Measurements from ENCODE around the gene NT5C. TPM values are rescaled to one million over a fixed set of nuclear protein-coding genes. Genes with fewer than 3 reads are reported as not detected.
"Not testable (repeated sequence)": the region's sequence is repeated elsewhere in the genome, so short reads cannot be mapped to it uniquely, and the experiment has no call there.

Gene NT5C
- total RNA-seq, 3 donors from 2014 or later, result 79.6 to 106 (median 91.4) TPM

DNA sequence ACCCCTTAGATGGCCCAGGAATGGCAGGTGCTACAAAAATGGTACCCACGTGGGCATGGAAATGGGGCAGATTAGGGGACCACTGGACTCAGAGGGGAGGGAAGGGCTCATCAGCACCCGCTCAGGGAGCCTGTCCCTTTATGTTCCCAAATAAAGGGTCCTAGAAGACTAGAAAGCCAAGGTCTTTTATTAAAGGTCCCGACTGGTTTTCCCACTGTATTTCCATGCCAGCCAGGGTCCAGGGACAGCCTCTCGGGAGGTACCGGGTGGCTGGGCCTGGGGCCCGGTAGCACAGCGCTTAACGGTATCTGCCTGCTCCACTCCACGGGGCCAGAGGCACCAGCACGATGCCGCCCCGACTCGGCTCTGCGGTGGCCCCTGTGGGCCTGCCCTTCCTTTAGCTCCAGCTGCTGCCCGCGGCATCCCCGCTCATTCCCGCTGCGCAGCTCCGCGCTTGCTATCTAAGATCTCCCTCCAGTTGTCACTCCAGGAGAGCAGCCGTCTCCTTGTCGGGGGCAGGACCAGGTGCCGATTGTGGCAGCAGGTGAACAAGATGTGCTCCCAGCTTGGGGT lies 1.4 kb downstream of the NT5C start:
- Histone ChIP-seq H3K27ac (peak overlapping the region; percentile 84 to 85), H3K9me3 (no peaks in the 10 kb centered on the region), H3K27me3 (no peaks in the 10 kb centered on the region), H3K36me3 (no peaks in the 10 kb centered on the region), H3K4me3 (peak overlapping the region in 2 of 3 donors; percentile 81 to 88), H3K4me1 (no peaks in the 10 kb centered on the region)
- intact Hi-C loops (cut with DNase I; ENCODE audit: low total_unique reads), result no loop called here
- no peak for DNase-seq (ENCODE audit: low spot score in 2 of 2)
- TF ChIP-seq POLR2A (IDR thresholded peaks at IDR 0.05), result no peak
- no peak for TF ChIP-seq POLR2AphosphoS5 (IDR thresholded peaks at IDR 0.05)

GRCh38 chr17:75129576-75129975 lies 2.0 kb downstream of the NT5C start:
- H3K9me3 ChIP-seq, result no peaks in the 10 kb centered on the region
- H3K27me3 ChIP-seq, result no peaks in the 10 kb centered on the region
- H3K4me1 ChIP-seq, result no peaks in the 10 kb centered on the region
- TF ChIP-seq POLR2AphosphoS5 (IDR thresholded peaks at IDR 0.05) (no peak), POLR2A (IDR thresholded peaks at IDR 0.05) (no peak)
- TF ChIP-seq, protein P1, sequence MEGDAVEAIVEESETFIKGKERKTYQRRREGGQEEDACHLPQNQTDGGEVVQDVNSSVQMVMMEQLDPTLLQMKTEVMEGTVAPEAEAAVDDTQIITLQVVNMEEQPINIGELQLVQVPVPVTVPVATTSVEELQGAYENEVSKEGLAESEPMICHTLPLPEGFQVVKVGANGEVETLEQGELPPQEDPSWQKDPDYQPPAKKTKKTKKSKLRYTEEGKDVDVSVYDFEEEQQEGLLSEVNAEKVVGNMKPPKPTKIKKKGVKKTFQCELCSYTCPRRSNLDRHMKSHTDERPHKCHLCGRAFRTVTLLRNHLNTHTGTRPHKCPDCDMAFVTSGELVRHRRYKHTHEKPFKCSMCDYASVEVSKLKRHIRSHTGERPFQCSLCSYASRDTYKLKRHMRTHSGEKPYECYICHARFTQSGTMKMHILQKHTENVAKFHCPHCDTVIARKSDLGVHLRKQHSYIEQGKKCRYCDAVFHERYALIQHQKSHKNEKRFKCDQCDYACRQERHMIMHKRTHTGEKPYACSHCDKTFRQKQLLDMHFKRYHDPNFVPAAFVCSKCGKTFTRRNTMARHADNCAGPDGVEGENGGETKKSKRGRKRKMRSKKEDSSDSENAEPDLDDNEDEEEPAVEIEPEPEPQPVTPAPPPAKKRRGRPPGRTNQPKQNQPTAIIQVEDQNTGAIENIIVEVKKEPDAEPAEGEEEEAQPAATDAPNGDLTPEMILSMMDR (IDR thresholded peaks at IDR 0.05), result no peak
- no peaks in the 10 kb centered on the region for H3K36me3 ChIP-seq
- intact Hi-C loops (cut with DNase I; ENCODE audit: low total_unique reads), result no loop called here
- no peak overlapping the region for H3K4me3 ChIP-seq
- no peak for DNase-seq (ENCODE audit: low spot score in 2 of 2)
- H3K27ac ChIP-seq, result no peak overlapping the region

DNA sequence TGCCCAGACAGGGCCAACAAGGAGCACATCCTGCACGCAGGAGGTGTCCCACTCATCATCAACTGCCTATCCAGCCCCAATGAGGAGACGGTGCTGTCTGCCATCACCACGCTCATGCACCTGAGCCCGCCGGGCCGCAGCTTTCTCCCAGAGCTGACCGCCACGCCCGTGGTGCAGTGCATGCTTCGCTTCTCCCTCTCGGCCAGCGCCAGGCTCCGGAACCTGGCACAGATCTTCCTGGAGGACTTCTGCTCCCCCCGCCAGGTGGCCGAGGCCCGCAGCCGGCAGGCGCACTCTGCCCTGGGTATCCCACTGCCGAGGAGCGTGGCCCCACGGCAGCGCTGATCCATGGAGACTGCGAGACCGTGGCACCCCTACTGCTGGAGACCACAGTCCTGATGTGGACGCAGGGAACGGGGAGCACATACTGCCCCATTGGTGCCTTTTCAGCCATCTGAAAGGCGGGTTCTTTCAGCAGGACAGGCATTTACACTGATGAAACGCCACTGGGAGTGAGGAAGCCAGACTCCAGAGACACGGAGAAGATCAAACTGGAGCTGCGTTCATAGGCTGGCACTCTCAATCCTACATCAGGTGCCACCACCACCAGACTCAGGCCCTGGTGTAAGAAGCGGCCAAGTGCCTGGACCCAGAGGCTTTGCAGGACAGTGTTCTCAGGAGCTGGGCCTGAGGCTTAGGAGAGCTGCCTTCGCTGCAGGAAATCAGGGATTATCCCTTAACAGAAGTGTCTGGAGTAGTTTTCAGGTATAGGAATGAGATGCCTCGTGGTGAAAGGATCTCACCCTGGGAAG lies 2.6 kb downstream of the NT5C start:
- no peak for TF ChIP-seq POLR2A (IDR thresholded peaks at IDR 0.05)
- TF ChIP-seq, protein P1 (IDR thresholded peaks at IDR 0.05), result no peak
- no peak for DNase-seq (ENCODE audit: low spot score in 2 of 2)
- no peak overlapping the region for H3K27ac ChIP-seq
- no peaks in the 10 kb centered on the region for H3K27me3 ChIP-seq
- no peaks in the 10 kb centered on the region for H3K36me3 ChIP-seq
- no peak overlapping the region for H3K4me3 ChIP-seq
- intact Hi-C loops (cut with DNase I; ENCODE audit: low total_unique reads), result no loop called here
- H3K9me3 ChIP-seq, result no peaks in the 10 kb centered on the region
- H3K4me1 ChIP-seq, result no peaks in the 10 kb centered on the region

DNA sequence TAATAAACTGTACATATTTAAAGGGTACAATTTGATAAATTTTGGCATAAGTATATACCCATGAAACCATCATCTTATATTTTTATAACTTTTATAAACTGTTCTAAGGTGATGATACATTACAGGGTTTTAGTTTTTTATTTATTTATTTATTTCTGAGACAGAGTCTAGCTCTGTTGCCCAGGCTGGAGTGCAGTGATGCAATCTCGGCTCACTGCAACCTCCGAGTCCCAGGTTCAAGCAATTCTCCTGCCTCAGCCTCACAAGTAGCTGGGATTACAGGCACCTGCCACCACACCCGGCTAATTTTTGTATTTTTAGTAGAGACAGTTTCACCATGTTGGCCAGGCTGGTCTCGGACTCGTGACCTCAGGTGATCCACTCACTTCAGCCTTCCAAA lies 3.6 kb downstream of the NT5C start:
- H3K27me3 ChIP-seq; H3K4me1 ChIP-seq; H3K9me3 ChIP-seq; H3K36me3 ChIP-seq; DNase-seq (ENCODE audit: low spot score in 2 of 2); intact Hi-C loops (cut with DNase I; ENCODE audit: low total_unique reads); H3K27ac ChIP-seq; H3K4me3 ChIP-seq: not testable (repeated sequence)

DNA sequence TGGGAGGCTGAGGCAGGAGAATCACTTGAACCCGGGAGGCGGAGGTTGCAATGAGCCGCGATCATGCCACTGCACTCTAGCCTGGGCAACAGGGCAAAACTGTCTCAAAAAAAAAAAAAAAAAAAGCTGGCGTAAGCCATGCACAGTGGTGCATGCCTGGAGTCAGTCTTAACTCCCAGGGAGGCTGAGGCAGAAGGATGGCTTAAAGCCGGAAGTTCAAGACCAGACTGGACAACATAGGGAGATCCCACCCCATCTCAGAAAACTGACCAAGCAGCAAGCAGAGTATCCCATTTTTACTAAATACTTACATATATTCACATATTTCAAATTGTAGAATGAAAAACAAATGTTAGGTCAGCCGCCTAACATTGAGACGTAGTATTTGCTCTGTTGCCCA lies 4.6 kb downstream of the NT5C start:
- Histone ChIP-seq H3K27me3 (no peaks in the 10 kb centered on the region), H3K4me3 (no peak overlapping the region), H3K9me3 (no peaks in the 10 kb centered on the region), H3K36me3 (no peaks in the 10 kb centered on the region), H3K27ac (no peak overlapping the region), H3K4me1 (no peaks in the 10 kb centered on the region)
- intact Hi-C loops (cut with DNase I; ENCODE audit: low total_unique reads), result no loop called here
- TF ChIP-seq POLR2A (IDR thresholded peaks at IDR 0.05), result no peak
- no peak for TF ChIP-seq POLR2AphosphoS5 (IDR thresholded peaks at IDR 0.05)
- TF ChIP-seq, protein P1 (IDR thresholded peaks at IDR 0.05), result no peak
- DNase-seq (ENCODE audit: low spot score in 2 of 2), result no peak

DNA sequence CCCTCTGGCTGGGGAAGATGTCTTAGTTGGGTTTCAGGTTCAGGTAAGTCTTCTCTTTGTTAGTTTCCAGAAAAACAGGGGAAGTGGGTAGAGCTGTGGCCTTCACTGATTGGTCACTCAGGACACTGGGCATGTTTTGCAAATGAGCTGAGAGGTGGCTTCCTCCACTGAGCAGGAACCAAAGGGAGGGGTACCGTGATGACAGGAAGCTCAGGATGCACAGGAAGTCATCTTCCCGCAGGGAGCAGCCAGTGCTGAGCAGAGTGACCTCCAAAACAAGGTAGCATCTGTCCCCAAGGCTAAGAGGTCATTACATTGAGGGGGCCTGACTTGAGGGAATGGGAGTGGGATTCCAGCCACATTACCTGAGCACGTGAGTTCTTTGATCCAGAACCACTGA lies 5.6 kb downstream of the NT5C start:
- Histone ChIP-seq H3K27ac (no peak overlapping the region), H3K4me3 (no peak overlapping the region), H3K4me1 (no peaks in the 10 kb centered on the region), H3K36me3 (no peaks in the 10 kb centered on the region), H3K9me3 (no peaks in the 10 kb centered on the region), H3K27me3 (no peaks in the 10 kb centered on the region)
- TF ChIP-seq POLR2A (IDR thresholded peaks at IDR 0.05) (no peak), POLR2AphosphoS5 (IDR thresholded peaks at IDR 0.05) (no peak)
- TF ChIP-seq, protein P1 (IDR thresholded peaks at IDR 0.05), result no peak
- no peak for DNase-seq (ENCODE audit: low spot score in 2 of 2)
- intact Hi-C loops (cut with DNase I; ENCODE audit: low total_unique reads), result no loop called here
